ENCODE data around the gene CEP295NL. TPM values are rescaled to one million over a fixed set of nuclear protein-coding genes. Genes with fewer than 3 reads are reported as not detected.

The CEP295NL gene
- total and polyA plus RNA-seq, 2 of the 8 experiments (the other 6 are each of a cell fraction or from before 2014, with no cell fraction given), result 0.06 to 2.0 TPM

DNA sequence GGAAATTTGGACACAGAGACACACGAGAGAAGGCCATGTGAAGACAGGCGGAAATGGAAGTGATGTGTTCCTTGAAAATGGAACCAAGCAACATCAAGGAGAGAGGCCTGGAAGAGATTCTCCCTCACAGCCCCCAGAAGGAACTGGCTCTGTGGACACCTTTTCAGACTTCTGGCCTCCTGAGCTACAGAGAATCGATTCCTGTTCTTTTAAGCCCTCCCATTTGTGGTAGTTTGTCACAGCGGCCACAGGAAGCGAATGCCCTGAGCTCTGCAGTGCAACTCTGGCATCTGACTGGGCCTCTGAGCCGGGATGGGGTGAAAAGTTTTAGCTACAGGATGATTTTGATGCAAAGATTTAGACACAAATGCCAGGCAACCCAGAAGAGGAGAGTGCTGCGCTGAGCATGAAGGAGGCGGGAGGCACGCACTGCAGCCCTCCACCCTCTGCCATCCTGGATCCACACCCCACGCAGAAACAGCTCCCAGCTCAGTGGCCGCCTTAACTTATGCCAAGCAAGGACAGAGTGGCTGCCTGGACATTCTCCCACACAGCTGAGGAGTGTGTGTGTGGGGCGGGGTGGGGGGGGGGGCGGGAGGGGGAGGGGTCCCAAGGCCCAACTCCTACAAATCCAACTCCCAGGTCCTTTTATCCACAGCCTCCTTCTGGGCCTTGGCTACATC lies 20.0 kb upstream of the CEP295NL start:
- Histone ChIP-seq H2BK15ac (ENCODE audit: low read length) (no peak overlapping the region), H3K18ac (ENCODE audit: extremely low read depth, low read length) (peak overlapping the region; percentile 52; the same call in 1 of the 2 replicates), H3K27me3 (replicated peaks in 1 of 4; ENCODE audit: control insufficient read depth in 3 of 4, extremely low read depth in 1 of 4, insufficient read depth in 3 of 4, low read length in 3 of 4) (no peaks in the 10 kb centered on the region), H3K27ac (ENCODE audit: low read depth, low read length) (no peak overlapping the region), H3K4me2 (ENCODE audit: insufficient read depth in 1 of 2, low read depth in 2 of 2, low read length in 2 of 2) (peak overlapping the region; percentile 87 to 96), H3K4me3 (ENCODE audit: extremely low read depth in 1 of 4, insufficient read depth in 2 of 4, low read depth in 3 of 4, low read length in 4 of 4) (peak overlapping the region in 1 of 4 experiments; percentile 83; a peak in 2 of 8 replicates), H2BK5ac (ENCODE audit: low read depth, low read length) (peak overlapping the region; percentile 60; the same call in 1 of the 2 replicates), H4K91ac (replicated peaks; ENCODE audit: insufficient read length, low read length) (no peak overlapping the region), H3K9me3 (ENCODE audit: insufficient read depth in 2 of 2, low read depth in 1 of 2, low read length in 1 of 2) (no peaks in the 10 kb centered on the region), H2BK120ac (replicated peaks; ENCODE audit: low read depth, low read length) (no peak overlapping the region), H2BK20ac (ENCODE audit: low read length) (no peak overlapping the region), H3K79me2 (ENCODE audit: control insufficient read depth in 1 of 2, insufficient read depth in 2 of 2, low read length in 2 of 2) (peaks cover 0 to 49% of the 10 kb centered on the region in 2 experiments; a peak in 2 of 4 replicates), H3K9ac (replicated peaks in 1 of 4; ENCODE audit: extremely low read depth in 1 of 4, low read depth in 3 of 4, low read length in 3 of 4) (no peak overlapping the region), H4K20me1 (replicated peaks in 1 of 2; ENCODE audit: control insufficient read depth in 1 of 2, insufficient read depth in 2 of 2, low read length in 2 of 2) (peaks cover 5 to 23% of the 10 kb centered on the region in 2 experiments), H3K23me2 (ENCODE audit: low read depth, low read length) (peaks cover 11% of the 10 kb centered on the region; the same call in 1 of the 2 replicates), H3K23ac (ENCODE audit: insufficient read length) (no peak overlapping the region), H3K79me1 (ENCODE audit: low read depth, low read length) (peaks cover 10% of the 10 kb centered on the region), H2AFZ (ENCODE audit: low read length) (no peak overlapping the region), H4K8ac (ENCODE audit: extremely low read depth, insufficient read depth, low read length) (no peak overlapping the region; the same call in 1 of the 2 replicates), H3K4me1 (replicated peaks in 1 of 4; ENCODE audit: control insufficient read depth in 3 of 4, insufficient read depth in 4 of 4, low read length in 3 of 4) (peaks cover 4 to 16% (median 10%) of the 10 kb centered on the region in 4 experiments), H3K14ac (ENCODE audit: insufficient read length) (no peak overlapping the region), H3K4ac (replicated peaks; ENCODE audit: insufficient read length, low read depth, low read length) (no peak overlapping the region), H3K36me3 (ENCODE audit: control insufficient read depth in 2 of 4, insufficient read depth in 4 of 4, low read length in 3 of 4) (peaks cover 0 to 3% (median 0%) of the 10 kb centered on the region in 4 experiments; a peak in 1 of 8 replicates), H3K56ac (replicated peaks; ENCODE audit: insufficient read length, low read depth, low read length) (no peak overlapping the region), H2BK12ac (ENCODE audit: low read depth, low read length) (0 out of 2 replicates have a peak overlapping the region, but pooled peaks have one; percentile 9), H2AK5ac (ENCODE audit: low read depth, low read length) (0 out of 2 replicates have a peak overlapping the region, but pooled peaks have one; percentile 53), H4K5ac (ENCODE audit: insufficient read length, low read depth, low read length) (peak overlapping the region; percentile 12)
- CTCF ChIA-PET (ENCODE audit: partially characterized antibody), result interaction anchor here (1.1 kb wide), 1 partner anchor 57 kb away, joined by 3 read pairs; no protein-coding TSS in a partner anchor
- DNase-seq (ENCODE audit: low read depth in 1 of 2, low spot score in 2 of 2) (no peak), FAIRE-seq (no peak)
- POLR2A ChIA-PET (ENCODE audit: partially characterized antibody), result interaction anchor here (0.6 to 2.8 kb wide), 9 partner anchors 10 to 195 kb away, joined by 3 to 16 read pairs (median 4); no protein-coding TSS in a partner anchor
- 88% methylated on average over 11 of the region's 13 CpGs; no CpG with 5 or more reads in 1 of the 2 experiments for WGBS, 2 experiments (ENCODE audit: extremely low coverage in 1 of 2, insufficient coverage in 1 of 2, insufficient read length in 1 of 2, insufficient replicate concordance in 2 of 2, low coverage in 1 of 2, low lambda C conversion rate in 2 of 2, missing lambda C conversion rate in 1 of 2)
- TF ChIP-seq, protein P1, sequence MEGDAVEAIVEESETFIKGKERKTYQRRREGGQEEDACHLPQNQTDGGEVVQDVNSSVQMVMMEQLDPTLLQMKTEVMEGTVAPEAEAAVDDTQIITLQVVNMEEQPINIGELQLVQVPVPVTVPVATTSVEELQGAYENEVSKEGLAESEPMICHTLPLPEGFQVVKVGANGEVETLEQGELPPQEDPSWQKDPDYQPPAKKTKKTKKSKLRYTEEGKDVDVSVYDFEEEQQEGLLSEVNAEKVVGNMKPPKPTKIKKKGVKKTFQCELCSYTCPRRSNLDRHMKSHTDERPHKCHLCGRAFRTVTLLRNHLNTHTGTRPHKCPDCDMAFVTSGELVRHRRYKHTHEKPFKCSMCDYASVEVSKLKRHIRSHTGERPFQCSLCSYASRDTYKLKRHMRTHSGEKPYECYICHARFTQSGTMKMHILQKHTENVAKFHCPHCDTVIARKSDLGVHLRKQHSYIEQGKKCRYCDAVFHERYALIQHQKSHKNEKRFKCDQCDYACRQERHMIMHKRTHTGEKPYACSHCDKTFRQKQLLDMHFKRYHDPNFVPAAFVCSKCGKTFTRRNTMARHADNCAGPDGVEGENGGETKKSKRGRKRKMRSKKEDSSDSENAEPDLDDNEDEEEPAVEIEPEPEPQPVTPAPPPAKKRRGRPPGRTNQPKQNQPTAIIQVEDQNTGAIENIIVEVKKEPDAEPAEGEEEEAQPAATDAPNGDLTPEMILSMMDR (IDR thresholded peaks at IDR 0.05; ENCODE audit: control extremely low read depth in 1 of 3, insufficient read depth in 1 of 3, low read depth in 1 of 3, low read length in 3 of 3), result no peak
- TF ChIP-seq TCF12 (IDR thresholded peaks at IDR 0.05; ENCODE audit: low read depth, low read length), result no peak
- no peak for TF ChIP-seq CREB1 (IDR thresholded peaks at IDR 0.05)
- no peak for TF ChIP-seq RAD21 (IDR thresholded peaks at IDR 0.05 in 1 of 2, conservative IDR thresholded peaks at IDR 0.05 in 1 of 2; ENCODE audit: low read depth in 2 of 2, low read length in 2 of 2)
- TF ChIP-seq SAP30 (IDR thresholded peaks at IDR 0.05; ENCODE audit: insufficient read depth, insufficient replicate concordance, low read length), result no peak
- TF ChIP-seq CTBP2 (IDR thresholded peaks at IDR 0.05; ENCODE audit: borderline replicate concordance, insufficient read depth, insufficient read length, low read length), result no peak
- TF ChIP-seq SP1 (IDR thresholded peaks at IDR 0.05; ENCODE audit: low read depth, low read length), result no peak
- TF ChIP-seq KDM5A (IDR thresholded peaks at IDR 0.05; ENCODE audit: low read length), result no peak
- no peak for TF ChIP-seq HDAC6 (IDR thresholded peaks at IDR 0.05; ENCODE audit: low read depth, low read length)

Data from H1 (cell line).